ENCODE results near the gene KRT78.

KRT78 gene

DNA sequence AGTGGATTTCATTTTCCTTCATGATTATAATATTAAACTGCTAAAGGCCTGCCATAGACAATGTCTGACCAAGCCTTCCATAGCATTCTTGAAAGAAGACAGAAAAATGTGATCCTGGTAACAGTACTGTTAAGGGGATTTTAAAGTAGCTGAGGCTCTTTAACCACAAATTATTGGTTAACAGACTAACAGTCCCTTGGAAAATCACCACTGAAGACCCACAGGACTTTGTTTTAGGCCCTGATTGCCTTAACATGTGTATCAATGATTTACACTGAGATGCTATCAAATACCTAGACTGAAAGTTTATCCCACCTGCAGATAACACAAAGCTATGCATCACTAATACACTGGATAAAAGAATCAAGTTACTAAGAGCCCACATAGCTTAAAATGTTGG is 20.6 kb downstream of the KRT78 start:
- no peak for DNase-seq (ENCODE audit: low read depth in 2 of 2)
- TF ChIP-seq, protein P1, sequence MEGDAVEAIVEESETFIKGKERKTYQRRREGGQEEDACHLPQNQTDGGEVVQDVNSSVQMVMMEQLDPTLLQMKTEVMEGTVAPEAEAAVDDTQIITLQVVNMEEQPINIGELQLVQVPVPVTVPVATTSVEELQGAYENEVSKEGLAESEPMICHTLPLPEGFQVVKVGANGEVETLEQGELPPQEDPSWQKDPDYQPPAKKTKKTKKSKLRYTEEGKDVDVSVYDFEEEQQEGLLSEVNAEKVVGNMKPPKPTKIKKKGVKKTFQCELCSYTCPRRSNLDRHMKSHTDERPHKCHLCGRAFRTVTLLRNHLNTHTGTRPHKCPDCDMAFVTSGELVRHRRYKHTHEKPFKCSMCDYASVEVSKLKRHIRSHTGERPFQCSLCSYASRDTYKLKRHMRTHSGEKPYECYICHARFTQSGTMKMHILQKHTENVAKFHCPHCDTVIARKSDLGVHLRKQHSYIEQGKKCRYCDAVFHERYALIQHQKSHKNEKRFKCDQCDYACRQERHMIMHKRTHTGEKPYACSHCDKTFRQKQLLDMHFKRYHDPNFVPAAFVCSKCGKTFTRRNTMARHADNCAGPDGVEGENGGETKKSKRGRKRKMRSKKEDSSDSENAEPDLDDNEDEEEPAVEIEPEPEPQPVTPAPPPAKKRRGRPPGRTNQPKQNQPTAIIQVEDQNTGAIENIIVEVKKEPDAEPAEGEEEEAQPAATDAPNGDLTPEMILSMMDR (IDR thresholded peaks at IDR 0.05; ENCODE audit: low read depth, low read length) = no peak
- H3K4me3 ChIP-seq (replicated peaks in 1 of 2; ENCODE audit: low read depth in 2 of 2, low read length in 2 of 2) = no peak overlapping the region

DNA sequence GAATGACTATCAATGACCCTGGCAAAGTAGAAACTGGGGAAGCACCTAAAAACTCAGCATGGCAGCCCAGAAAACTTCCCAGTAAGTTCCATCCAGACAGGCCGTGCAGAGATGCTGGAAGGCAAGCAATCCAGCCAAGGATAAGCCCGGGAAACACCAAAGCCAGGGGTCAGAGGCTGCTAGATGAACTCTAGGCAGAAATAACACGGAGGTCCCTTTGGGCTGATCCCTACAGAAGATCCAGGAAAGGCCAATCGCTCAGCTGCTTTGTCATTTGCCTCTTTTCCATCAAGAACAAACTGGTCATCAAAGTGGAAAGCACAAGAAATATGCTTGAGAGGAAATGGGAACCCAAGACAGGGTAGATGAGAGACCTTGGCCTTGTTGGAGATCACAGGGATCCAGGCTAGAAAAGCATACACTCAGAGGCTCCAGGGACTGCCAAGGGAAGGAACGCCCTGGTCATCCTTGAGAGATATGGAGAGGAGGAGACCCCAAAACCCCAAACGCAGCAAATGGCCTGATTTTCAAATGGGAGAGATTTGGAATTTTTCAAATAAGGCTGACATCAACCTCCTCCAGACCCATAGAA is 21.2 kb downstream of the KRT78 start:
- TF ChIP-seq, protein P1 (IDR thresholded peaks at IDR 0.05; ENCODE audit: low read depth, low read length) = no peak
- no peak overlapping the region for H3K4me3 ChIP-seq (replicated peaks in 1 of 2; ENCODE audit: low read depth in 2 of 2, low read length in 2 of 2)
- no peak for DNase-seq (ENCODE audit: low read depth in 2 of 2)

DNA sequence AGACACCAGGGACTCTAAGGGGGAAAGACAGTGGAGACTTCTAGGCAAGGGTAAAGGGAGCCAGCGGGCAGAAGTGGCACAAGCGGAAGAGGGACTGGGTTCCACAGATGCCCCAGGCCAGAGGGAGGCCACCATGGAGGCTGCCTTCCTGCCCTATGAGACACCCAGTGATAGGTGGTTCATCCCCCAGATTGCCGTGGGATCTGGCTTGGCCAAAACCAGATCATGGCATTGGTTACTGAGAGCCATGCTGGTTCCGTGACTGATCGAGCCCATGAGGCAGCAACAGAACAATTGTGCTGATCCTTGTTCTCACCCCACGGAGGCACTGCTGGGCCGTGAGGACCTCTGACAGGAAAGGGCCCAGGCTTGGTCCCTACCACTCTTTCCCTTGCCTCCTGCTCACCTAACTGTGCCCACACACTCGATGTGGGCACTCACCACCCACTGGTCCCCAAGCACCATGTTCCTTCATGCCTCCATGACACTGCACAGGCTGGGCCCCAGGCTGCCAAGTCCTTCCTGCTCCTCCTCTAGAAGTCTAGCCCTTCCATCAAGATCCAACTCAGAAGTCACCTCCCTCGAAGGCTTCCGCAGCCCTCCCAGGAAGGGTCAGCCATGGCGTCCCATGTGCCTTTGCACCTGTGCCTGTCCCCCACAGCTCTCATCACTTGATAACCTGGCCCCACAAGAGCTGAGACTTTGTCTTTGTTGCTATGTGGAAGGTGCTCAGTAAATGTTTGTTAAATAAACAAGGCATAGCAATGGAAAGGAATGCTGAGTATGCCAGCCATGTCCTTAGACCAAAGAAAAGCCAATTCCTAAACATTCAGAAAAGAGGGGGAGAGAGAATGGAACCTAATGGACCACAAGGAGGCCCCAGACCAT is 21.9 kb downstream of the KRT78 start:
- no peak for DNase-seq (ENCODE audit: low read depth in 2 of 2)
- TF ChIP-seq, protein P1 (IDR thresholded peaks at IDR 0.05; ENCODE audit: low read depth, low read length) = no peak
- H3K4me3 ChIP-seq (replicated peaks in 1 of 2; ENCODE audit: low read depth in 2 of 2, low read length in 2 of 2) = no peak overlapping the region

DNA sequence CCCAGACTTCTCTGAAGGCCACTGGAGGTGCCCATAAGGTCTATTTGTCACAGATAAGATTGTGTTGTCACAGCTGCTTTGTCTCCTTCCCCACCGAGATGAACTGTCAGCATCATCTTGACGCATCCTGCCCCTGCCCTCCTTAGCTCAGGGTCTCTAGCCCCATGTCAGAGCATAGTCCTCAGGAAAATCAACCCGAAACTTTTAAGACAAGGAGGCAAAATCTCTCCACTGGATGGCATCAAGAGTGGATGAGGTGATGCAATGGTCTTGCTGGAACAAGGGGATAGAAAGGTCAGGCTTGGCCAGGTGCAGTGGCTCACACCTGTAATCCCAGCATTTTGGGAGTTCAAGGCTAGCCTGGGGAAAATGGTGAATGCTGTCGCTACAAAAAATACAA is 22.8 kb downstream of the KRT78 start:
- no peak overlapping the region for H3K4me3 ChIP-seq (replicated peaks in 1 of 2; ENCODE audit: low read depth in 2 of 2, low read length in 2 of 2)
- TF ChIP-seq, protein P1 (IDR thresholded peaks at IDR 0.05; ENCODE audit: low read depth, low read length) = no peak
- DNase-seq (ENCODE audit: low read depth in 2 of 2) = no peak

DNA sequence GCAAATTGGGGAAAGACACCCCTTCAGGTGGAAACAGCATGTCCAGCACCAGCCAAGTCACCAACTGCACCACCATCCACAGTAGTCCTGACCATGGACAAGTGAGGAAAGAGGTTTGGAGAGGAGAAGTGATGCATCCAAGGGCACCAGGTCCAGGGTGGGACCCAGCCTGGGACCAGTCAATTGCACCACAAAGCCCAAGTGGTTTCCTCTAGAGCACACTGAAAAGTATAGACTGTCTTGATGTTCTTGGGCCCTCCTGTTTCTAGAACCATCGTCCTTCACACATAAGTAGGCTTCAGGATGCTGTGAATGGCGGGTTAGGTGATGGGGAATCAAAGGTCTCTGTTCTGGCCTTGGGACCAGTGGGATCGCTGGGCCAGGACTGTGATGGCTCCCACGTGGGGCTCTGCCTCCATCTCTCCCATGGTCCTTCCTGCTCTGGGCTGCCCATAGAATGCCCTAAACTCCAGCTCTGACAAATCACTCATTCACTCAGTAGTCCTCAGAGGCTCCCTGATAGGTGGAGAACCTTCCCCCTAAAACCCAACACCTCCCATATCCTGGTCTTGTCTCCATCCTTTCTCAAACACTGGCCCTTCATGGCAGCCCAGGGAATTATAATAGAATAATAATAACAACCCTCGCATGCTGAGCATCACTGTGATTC is 23.9 kb downstream of the KRT78 start:
- TF ChIP-seq, protein P1 (IDR thresholded peaks at IDR 0.05; ENCODE audit: low read depth, low read length) = no peak
- H3K4me3 ChIP-seq (replicated peaks in 1 of 2; ENCODE audit: low read depth in 2 of 2, low read length in 2 of 2) = no peak overlapping the region
- DNase-seq (ENCODE audit: low read depth in 2 of 2) = no peak

DNA sequence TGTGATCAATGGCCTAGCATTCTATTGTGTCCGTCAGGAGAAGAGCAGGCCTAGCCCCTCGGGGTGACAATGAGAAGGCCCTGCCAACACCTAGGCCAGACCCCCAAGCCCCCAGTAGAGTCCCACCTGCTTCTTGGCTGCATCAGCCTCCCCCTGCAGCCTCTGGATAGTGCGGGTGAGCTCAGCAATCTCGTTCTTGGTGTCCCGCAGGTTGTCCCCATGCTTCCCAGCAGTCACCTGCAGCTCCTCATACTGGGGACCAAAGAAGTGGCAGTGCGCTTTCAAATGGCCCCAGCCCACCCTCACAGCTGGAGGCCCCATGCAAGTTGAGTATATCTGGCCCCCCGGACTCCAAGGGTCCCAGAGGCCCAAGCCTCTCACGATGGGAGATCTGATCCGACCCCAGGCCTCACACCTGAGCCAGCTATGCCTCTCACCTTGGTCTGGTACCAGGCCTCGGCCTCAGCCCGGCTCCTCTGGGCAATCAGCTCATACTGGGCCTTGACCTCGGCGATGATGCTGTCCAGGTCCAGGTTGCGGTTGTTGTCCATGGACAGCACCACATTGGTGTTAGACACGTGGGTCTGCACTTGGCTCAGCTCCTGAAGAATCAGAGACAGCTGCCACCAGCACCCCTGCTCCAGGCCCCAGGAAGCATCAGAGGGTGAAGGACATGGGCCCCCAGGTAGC is 24.9 kb downstream of the KRT78 start:
- TF ChIP-seq, protein P1 (IDR thresholded peaks at IDR 0.05; ENCODE audit: low read depth, low read length) = no peak
- no peak for DNase-seq (ENCODE audit: low read depth in 2 of 2)
- no peak overlapping the region for H3K4me3 ChIP-seq (replicated peaks in 1 of 2; ENCODE audit: low read depth in 2 of 2, low read length in 2 of 2)

Measured in cardiac fibroblast (primary cell).